Hindlimb muscle (tissue), 1 donor: Measurements from ENCODE around the gene MAP2K3. TPM values are rescaled to one million over a fixed set of nuclear protein-coding genes. Genes with fewer than 3 reads are reported as not detected.
A peak's percentile ranks its signal among the peaks of the same experiment; 100 is the strongest.

Source experiments
- DNase-seq: peaks from one replicate; pipeline ENCODE4 v3.0.0-alpha.2; 2013
- polyA plus RNA-seq: library from polyadenylated mRNA; unstranded; fragments of 120-200 nt; gene quantifications from one replicate; pipeline ENCODE4 v1.2.1, GENCODE V29; 2013; ENCODE audit not compliant: insufficient read length

MAP2K3 gene
- polyA plus RNA-seq: 25.0 TPM

- DNase-seq: peak; percentile 98
Observed at GRCh38 chr17:21284319-21285163, at the start of gene MAP2K3. TSS of gene MAP2K3 (plus strand) at chr17:21284711. CDS start at chr17:21284921, 210 bp downstream.

- DNase-seq: no peak
Observed at GRCh38 chr17:21235921-21236320, 48.6 kb upstream of the MAP2K3 start.

- no peak for DNase-seq
Observed at GRCh38 chr17:21239680-21240368, 44.7 kb upstream of the MAP2K3 start.

- DNase-seq: no peak
Observed at GRCh38 chr17:21240369-21241055, 44.0 kb upstream of the MAP2K3 start.

GRCh38 chr17:21241564-21241963, 42.9 kb upstream of the MAP2K3 start:
- no peak for DNase-seq

- no peak for DNase-seq
Observed at GRCh38 chr17:21242026-21242697, 42.3 kb upstream of the MAP2K3 start.

GRCh38 chr17:21242780-21243515, 41.6 kb upstream of the MAP2K3 start:
- DNase-seq: no peak

GRCh38 chr17:21243516-21244303, 40.8 kb upstream of the MAP2K3 start:
- DNase-seq: no peak

- no peak for DNase-seq
Observed at GRCh38 chr17:21245639-21246084, 38.8 kb upstream of the MAP2K3 start.

- DNase-seq: no peak
Observed at GRCh38 chr17:21246698-21247097, 37.8 kb upstream of the MAP2K3 start.

GRCh38 chr17:21247552-21248258, 36.8 kb upstream of the MAP2K3 start:
- DNase-seq: no peak

GRCh38 chr17:21248500-21248899, 36.0 kb upstream of the MAP2K3 start:
- no peak for DNase-seq

- no peak for DNase-seq
Observed at GRCh38 chr17:21249086-21249795, 35.3 kb upstream of the MAP2K3 start.

- DNase-seq: no peak
Observed at GRCh38 chr17:21249920-21250703, 34.4 kb upstream of the MAP2K3 start.

GRCh38 chr17:21250854-21251253, 33.7 kb upstream of the MAP2K3 start:
- DNase-seq: no peak

- DNase-seq: no peak
Observed at GRCh38 chr17:21251337-21252010, 33.0 kb upstream of the MAP2K3 start.

- no peak for DNase-seq
Observed at GRCh38 chr17:21252289-21252795, 32.2 kb upstream of the MAP2K3 start.
